HCT116 (cell line): ENCODE measurements around the gene MAOB. TPM values are rescaled to one million over a fixed set of nuclear protein-coding genes. Genes with fewer than 3 reads are reported as not detected.

ENCODE experiments used
- ATAC-seq: fragments of 200-7000 bp; cut with Tn5 transposase; 2 replicates; pipeline ENCODE4 v1.9.1; 2020; ENCODE audit warnings: mild to moderate bottlenecking, moderate library complexity
- BruUV-seq: library from RNA; stranded (reverse); fragments of 400-500 nt; replicated peaks from 2 replicates; lab custom pipeline; 2021; lab: Mats Ljungman, UMichigan
- CTCF ChIA-PET: fragments of 300-600 bp; sonication (Branson Sonifier 250); formaldehyde crosslinking; loops from one replicate; lab custom pipeline; 2021; ENCODE audit warnings: antibody characterized with exemption; lab: Charles Lee
- POLR2A ChIA-PET: fragments of 300-600, 350-600 bp; sonication (Branson Sonifier 250); formaldehyde crosslinking; loops from one replicate; lab custom pipeline; 2021; ENCODE audit warnings: antibody characterized with exemption; lab: Charles Lee
- RAD21 ChIA-PET, 2 experiments: fragments of 300-600 bp; sonication (Branson Sonifier 250); formaldehyde crosslinking; loops; one replicate each; lab custom pipeline; 2023; ENCODE audit warnings: low total read pairs in 2 of 2; ENCODE audit not compliant: uncharacterized antibody in 2 of 2, unreplicated experiment in 2 of 2, low non-redundant PET in 1 of 2; lab: Charles Lee
- DNase-seq: peaks from one replicate; pipeline ENCODE4 v3.0.0-alpha.2; 2010; ENCODE audit warnings: low read depth, low spot score
- H2AFZ ChIP-seq: fragments of 200-600 bp; shearing (Covaris generic), sonication (generic); 2 replicates; pipeline ENCODE4 v1.6.1; 2017; ENCODE audit warnings: low read depth, mixed run types, mixed read lengths, antibody characterized with exemption, low read length; ENCODE audit not compliant: poor library complexity, severe bottlenecking
- H3K27ac ChIP-seq: 2 replicates; pipeline ENCODE4 v1.5.1; 2012; ENCODE audit warnings: low read depth, low read length
- H3K27me3 ChIP-seq: fragments of 200-600 bp; sonication (generic); 2 replicates; pipeline ENCODE4 v1.6.1; 2016; ENCODE audit warnings: mixed run types, low read length, mixed read lengths; ENCODE audit not compliant: insufficient read depth
- H3K36me3 ChIP-seq, 2 experiments: fragments of 200-500 bp in 1 of 2; fragments of 200-600 bp in 1 of 2; sonication (Bioruptor generic) in 1 of 2; sonication (generic) in 1 of 2; 2 replicates each; pipeline versions ENCODE4 v1.5.1 to v1.6.1; 2014 to 2016; ENCODE audit warnings: low read length in 2 of 2, inconsistent platforms in 1 of 2, mixed read lengths in 1 of 2, mixed run types in 1 of 2; ENCODE audit not compliant: insufficient read depth in 2 of 2, control insufficient read depth in 1 of 2
- H3K4me1 ChIP-seq, 2 experiments: fragments of 200-600 bp in 1 of 2; sonication (generic) in 1 of 2; 2 replicates each; pipeline versions ENCODE4 v1.5.1 to v1.6.1; 2012 to 2017; ENCODE audit warnings: low read length in 2 of 2, inconsistent platforms in 1 of 2, mild to moderate bottlenecking in 1 of 2, mixed read lengths in 1 of 2, mixed run types in 1 of 2, moderate library complexity in 1 of 2; ENCODE audit not compliant: insufficient read depth in 2 of 2, control insufficient read depth in 1 of 2
- H3K4me2 ChIP-seq: fragments of 200-600 bp; sonication (generic); 2 replicates; pipeline ENCODE4 v1.6.1; 2017; ENCODE audit warnings: mixed run types, low read length, mixed read lengths
- H3K4me3 ChIP-seq, 2 experiments: fragments of 200-600 bp in 1 of 2; sonication (generic) in 1 of 2; replicated peaks in 1 of 2; 2 replicates each; pipeline ENCODE4 v1.5.1; 2011 to 2016; ENCODE audit warnings: low read length in 2 of 2, control low read depth in 1 of 2, low read depth in 1 of 2, mild to moderate bottlenecking in 1 of 2, mixed read lengths in 1 of 2, mixed run types in 1 of 2
- H3K79me2 ChIP-seq: fragments of 200-600 bp; sonication (generic); 2 replicates; pipeline ENCODE4 v1.6.1; 2017; ENCODE audit warnings: mild to moderate bottlenecking, mixed run types, low read length, moderate library complexity, mixed read lengths; ENCODE audit not compliant: insufficient read depth
- H3K9ac ChIP-seq: fragments of 200-600 bp; sonication (generic); 2 replicates; pipeline ENCODE4 v1.6.1; 2016; ENCODE audit warnings: low read length, mixed read lengths
- H3K9me2 ChIP-seq: fragments of 200-600 bp; sonication (generic), shearing (Covaris generic); 2 replicates; pipeline ENCODE4 v1.6.1; 2017; ENCODE audit warnings: mixed run types, mild to moderate bottlenecking, moderate library complexity; ENCODE audit not compliant: insufficient read depth
- H3K9me3 ChIP-seq, 2 experiments: fragments of 200-500 bp in 1 of 2; fragments of 200-600 bp in 1 of 2; sonication (Bioruptor generic) in 1 of 2; sonication (generic) in 1 of 2; 2 replicates each; pipeline ENCODE4 v1.6.1; 2014 to 2017; ENCODE audit warnings: low read length in 2 of 2, mixed read lengths in 2 of 2, inconsistent platforms in 1 of 2, low read depth in 1 of 2, mild to moderate bottlenecking in 1 of 2, mixed run types in 1 of 2, moderate library complexity in 1 of 2; ENCODE audit not compliant: control insufficient read depth in 1 of 2, insufficient read depth in 1 of 2
- H4K20me1 ChIP-seq: fragments of 200-600 bp; sonication (generic), shearing (Covaris generic); 2 replicates; pipeline ENCODE4 v1.6.1; 2017; ENCODE audit warnings: mixed run types, mild to moderate bottlenecking, moderate library complexity; ENCODE audit not compliant: insufficient read depth
- CBX3 ChIP-seq: IDR thresholded peaks from 2 replicates; pipeline ENCODE4 v1.6.1; 2012; ENCODE audit warnings: low read depth
- CEBPB ChIP-seq: IDR thresholded peaks from 2 replicates; pipeline ENCODE4 v1.6.1; 2012; ENCODE audit warnings: low read depth
- EGR1 ChIP-seq: IDR thresholded peaks from 2 replicates; pipeline ENCODE4 v1.6.1; 2012; ENCODE audit warnings: low read depth
- ELF1 ChIP-seq: IDR thresholded peaks from 2 replicates; pipeline ENCODE4 v1.6.1; 2012; ENCODE audit warnings: low read depth, borderline replicate concordance
- FOSL1 ChIP-seq: IDR thresholded peaks from 2 replicates; pipeline ENCODE4 v1.6.1; 2012; ENCODE audit warnings: low read depth
- POLR2A ChIP-seq: IDR thresholded peaks from 2 replicates; pipeline ENCODE4 v1.7.0; 2011; ENCODE audit warnings: borderline replicate concordance; ENCODE audit not compliant: insufficient read depth, insufficient read length; ENCODE audit errors: extremely low read depth
- RAD21 ChIP-seq: IDR thresholded peaks from 2 replicates; pipeline ENCODE4 v1.6.1; 2012; ENCODE audit warnings: low read depth, mild to moderate bottlenecking
- SIN3A ChIP-seq: IDR thresholded peaks from 2 replicates; pipeline ENCODE4 v1.6.1; 2012; ENCODE audit warnings: low read depth
- SRF ChIP-seq: IDR thresholded peaks from 2 replicates; pipeline ENCODE4 v1.6.1; 2012; ENCODE audit warnings: low read depth
- YY1 ChIP-seq: IDR thresholded peaks from 2 replicates; pipeline ENCODE4 v1.6.1; 2011; ENCODE audit warnings: low read length, low read depth, moderate library complexity, mild to moderate bottlenecking; ENCODE audit not compliant: insufficient replicate concordance; ENCODE audit errors: extremely low read depth
- ZFX ChIP-seq: fragments of 450-650 bp; IDR thresholded peaks from 2 replicates; pipeline ENCODE4 v1.6.1; 2017
- intact Hi-C: fragments of 100-400 bp; cut with micrococcal nuclease; formaldehyde crosslinking; loops from 2 replicates; pipeline ENCODE4 v1.10.0; 2022
- total RNA-seq: library from RNA; stranded (reverse); gene quantifications from one replicate; pipeline ENCODE4 v1.2.1, GENCODE V29; 2021; ENCODE audit not compliant: unreplicated experiment
- TF ChIP-seq, protein P1 (sequence below): IDR thresholded peaks from 2 replicates; pipeline ENCODE4 v1.6.1; 2012
- TF ChIP-seq, protein P2 (sequence below): IDR thresholded peaks from 2 replicates; pipeline ENCODE4 v1.6.1; 2012; ENCODE audit warnings: low read depth
- TF ChIP-seq, protein P3 (sequence below): IDR thresholded peaks from 2 replicates; pipeline ENCODE4 v1.6.1; 2012

MAOB gene
- total RNA-seq, 1 experiment from 2014 or later = 28.2 TPM

DNA sequence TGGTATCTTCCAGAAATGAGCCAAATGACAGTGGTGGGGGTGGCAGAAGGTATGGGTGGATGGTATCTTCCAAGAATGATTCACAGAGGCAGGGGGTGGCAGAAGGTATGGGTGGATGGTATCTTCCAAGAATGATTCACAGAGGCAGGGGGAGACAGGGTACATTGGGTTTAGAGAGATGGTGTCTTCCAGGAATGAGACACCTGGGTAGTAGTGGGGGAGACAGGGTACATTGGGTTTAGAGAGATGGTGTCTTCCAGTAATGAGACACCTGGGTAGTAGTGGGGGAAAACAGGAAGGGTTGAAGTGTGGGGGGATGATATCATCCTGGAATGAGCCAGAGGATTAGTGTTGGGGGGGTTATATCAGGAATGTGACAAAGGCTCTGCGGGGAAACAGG, 164.2 kb downstream of the MAOB start:
- no peak overlapping the region for H3K9ac ChIP-seq
- no peak overlapping the region for H3K4me2 ChIP-seq
- no peaks in the 10 kb centered on the region for H3K9me2 ChIP-seq
- RAD21 ChIA-PET = no interaction called here
- no peaks in the 10 kb centered on the region for H3K27me3 ChIP-seq
- H3K9me3 ChIP-seq = no peaks in the 10 kb centered on the region
- intact Hi-C loops = no loop called here
- DNase-seq (no peak), ATAC-seq (no peak)
- no TSS peak for BruUV-seq
- no peaks in the 10 kb centered on the region for H3K4me1 ChIP-seq
- CTCF ChIA-PET = no interaction called here
- no peak overlapping the region for H3K4me3 ChIP-seq
- POLR2A ChIA-PET = no interaction called here
- no peaks in the 10 kb centered on the region for H3K79me2 ChIP-seq
- H3K27ac ChIP-seq = no peak overlapping the region
- no peaks in the 10 kb centered on the region for H3K36me3 ChIP-seq
- no peaks in the 10 kb centered on the region for H4K20me1 ChIP-seq
- H2AFZ ChIP-seq = no peak overlapping the region
- TF ChIP-seq CEBPB (no peak), ZFX (no peak), ELF1 (no peak), SRF (no peak), YY1 (no peak), EGR1 (no peak), RAD21 (no peak), CBX3 (no peak), POLR2A (no peak), SIN3A (no peak), FOSL1 (no peak)
- TF ChIP-seq, protein P1, sequence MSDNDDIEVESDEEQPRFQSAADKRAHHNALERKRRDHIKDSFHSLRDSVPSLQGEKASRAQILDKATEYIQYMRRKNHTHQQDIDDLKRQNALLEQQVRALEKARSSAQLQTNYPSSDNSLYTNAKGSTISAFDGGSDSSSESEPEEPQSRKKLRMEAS = no peak
- TF ChIP-seq, protein P2, sequence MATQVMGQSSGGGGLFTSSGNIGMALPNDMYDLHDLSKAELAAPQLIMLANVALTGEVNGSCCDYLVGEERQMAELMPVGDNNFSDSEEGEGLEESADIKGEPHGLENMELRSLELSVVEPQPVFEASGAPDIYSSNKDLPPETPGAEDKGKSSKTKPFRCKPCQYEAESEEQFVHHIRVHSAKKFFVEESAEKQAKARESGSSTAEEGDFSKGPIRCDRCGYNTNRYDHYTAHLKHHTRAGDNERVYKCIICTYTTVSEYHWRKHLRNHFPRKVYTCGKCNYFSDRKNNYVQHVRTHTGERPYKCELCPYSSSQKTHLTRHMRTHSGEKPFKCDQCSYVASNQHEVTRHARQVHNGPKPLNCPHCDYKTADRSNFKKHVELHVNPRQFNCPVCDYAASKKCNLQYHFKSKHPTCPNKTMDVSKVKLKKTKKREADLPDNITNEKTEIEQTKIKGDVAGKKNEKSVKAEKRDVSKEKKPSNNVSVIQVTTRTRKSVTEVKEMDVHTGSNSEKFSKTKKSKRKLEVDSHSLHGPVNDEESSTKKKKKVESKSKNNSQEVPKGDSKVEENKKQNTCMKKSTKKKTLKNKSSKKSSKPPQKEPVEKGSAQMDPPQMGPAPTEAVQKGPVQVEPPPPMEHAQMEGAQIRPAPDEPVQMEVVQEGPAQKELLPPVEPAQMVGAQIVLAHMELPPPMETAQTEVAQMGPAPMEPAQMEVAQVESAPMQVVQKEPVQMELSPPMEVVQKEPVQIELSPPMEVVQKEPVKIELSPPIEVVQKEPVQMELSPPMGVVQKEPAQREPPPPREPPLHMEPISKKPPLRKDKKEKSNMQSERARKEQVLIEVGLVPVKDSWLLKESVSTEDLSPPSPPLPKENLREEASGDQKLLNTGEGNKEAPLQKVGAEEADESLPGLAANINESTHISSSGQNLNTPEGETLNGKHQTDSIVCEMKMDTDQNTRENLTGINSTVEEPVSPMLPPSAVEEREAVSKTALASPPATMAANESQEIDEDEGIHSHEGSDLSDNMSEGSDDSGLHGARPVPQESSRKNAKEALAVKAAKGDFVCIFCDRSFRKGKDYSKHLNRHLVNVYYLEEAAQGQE = no peak
- TF ChIP-seq, protein P3, sequence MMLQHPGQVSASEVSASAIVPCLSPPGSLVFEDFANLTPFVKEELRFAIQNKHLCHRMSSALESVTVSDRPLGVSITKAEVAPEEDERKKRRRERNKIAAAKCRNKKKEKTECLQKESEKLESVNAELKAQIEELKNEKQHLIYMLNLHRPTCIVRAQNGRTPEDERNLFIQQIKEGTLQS = no peak
